Effector memory CD4-positive, alpha-beta T cell (primary cell): ENCODE data around the gene SLC7A14.

Source experiments
- DNase-seq, 3 donors: peaks; one replicate each; pipeline ENCODE4 v3.0.0-alpha.2; 2020
- H3K27ac ChIP-seq: 2 replicates; pipeline ENCODE4 v1.7.0; 2013; ENCODE audit warnings: mild to moderate bottlenecking, low read length, moderate library complexity; ENCODE audit not compliant: insufficient read depth, poor library complexity, severe bottlenecking
- H3K27me3 ChIP-seq: replicated peaks from 2 replicates; pipeline ENCODE4 v1.7.0; 2013; ENCODE audit warnings: mild to moderate bottlenecking, low read length; ENCODE audit not compliant: insufficient read depth, control insufficient read depth, poor library complexity, severe bottlenecking
- H3K36me3 ChIP-seq: 2 replicates; pipeline ENCODE4 v1.7.0; 2013; ENCODE audit warnings: mild to moderate bottlenecking, low read length, moderate library complexity; ENCODE audit not compliant: control insufficient read depth, insufficient read depth
- H3K4me1 ChIP-seq: 2 replicates; pipeline ENCODE4 v1.7.0; 2013; ENCODE audit warnings: low read length, mild to moderate bottlenecking; ENCODE audit not compliant: control insufficient read depth, insufficient read depth, poor library complexity, severe bottlenecking
- H3K4me3 ChIP-seq: 2 replicates; pipeline ENCODE4 v1.7.0; 2013; ENCODE audit warnings: low read length, low read depth, mild to moderate bottlenecking; ENCODE audit not compliant: insufficient read depth, poor library complexity, severe bottlenecking
- H3K9me3 ChIP-seq: 2 replicates; pipeline ENCODE4 v1.7.0; 2013; ENCODE audit warnings: mild to moderate bottlenecking, low read length, moderate library complexity; ENCODE audit not compliant: control insufficient read depth

Gene SLC7A14

DNA sequence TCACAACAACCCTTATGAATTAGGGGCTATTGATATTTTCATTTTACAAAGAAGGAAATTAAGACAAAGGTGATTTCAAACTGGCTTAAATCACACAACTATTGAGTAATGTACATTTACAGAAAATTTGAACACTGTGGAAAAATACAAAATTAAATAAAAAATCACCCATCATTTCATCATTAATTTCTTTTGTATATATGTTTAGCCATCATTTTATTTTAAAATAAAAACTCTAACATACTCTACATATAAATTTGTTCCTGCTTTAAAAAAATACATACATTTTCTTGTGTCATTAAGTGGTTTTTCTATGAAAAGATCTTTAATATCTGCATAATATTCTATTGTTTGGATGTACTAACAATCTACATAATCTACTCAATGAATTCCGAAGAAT, 147.0 kb downstream of the SLC7A14 start:
- no peaks in the 10 kb centered on the region for H3K9me3 ChIP-seq
- H3K4me1 ChIP-seq, result no peaks in the 10 kb centered on the region
- H3K27me3 ChIP-seq, result no peaks in the 10 kb centered on the region
- H3K27ac ChIP-seq, result no peak overlapping the region
- H3K36me3 ChIP-seq, result no peaks in the 10 kb centered on the region
- H3K4me3 ChIP-seq, result no peak overlapping the region
- DNase-seq, result no peak

DNA sequence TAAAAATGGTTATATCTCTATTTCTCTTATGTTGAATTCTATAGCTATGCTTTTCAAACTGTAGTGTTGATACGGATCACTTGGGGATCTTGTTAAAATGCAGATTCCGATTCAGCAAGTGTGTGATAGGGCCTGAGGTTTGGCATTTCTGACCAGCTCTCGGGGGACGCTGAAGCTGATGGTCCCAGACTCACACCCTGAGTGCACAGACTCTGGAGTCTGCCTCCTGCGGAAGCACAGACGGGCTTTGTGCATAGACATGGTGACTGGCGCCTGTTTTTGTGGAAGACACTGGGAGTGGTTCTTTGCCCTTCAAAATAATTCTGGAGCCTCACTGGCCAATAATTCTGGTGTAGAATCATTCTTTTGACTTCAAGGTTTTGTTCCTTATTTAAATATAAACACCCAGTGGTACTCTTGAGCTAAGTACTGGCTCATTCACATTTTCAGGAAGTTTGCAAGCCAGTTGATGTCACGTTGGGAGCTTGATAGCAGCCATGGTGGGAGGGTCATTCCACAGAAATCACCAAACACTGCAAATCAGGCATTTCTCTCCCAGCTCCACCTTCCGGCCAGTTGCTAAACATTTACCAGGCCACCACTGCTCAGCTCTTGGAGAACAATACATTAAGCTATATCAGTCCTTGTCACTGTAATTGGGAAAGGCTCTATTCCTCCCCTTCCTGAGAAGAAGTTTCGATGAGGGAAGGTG, 148.0 kb downstream of the SLC7A14 start:
- Histone ChIP-seq H3K9me3 (no peaks in the 10 kb centered on the region), H3K36me3 (no peaks in the 10 kb centered on the region), H3K4me1 (no peaks in the 10 kb centered on the region), H3K27me3 (no peaks in the 10 kb centered on the region), H3K27ac (no peak overlapping the region), H3K4me3 (no peak overlapping the region)
- DNase-seq, result no peak

- no peak overlapping the region for H3K27ac ChIP-seq
- no peak for DNase-seq
- H3K9me3 ChIP-seq, result no peaks in the 10 kb centered on the region
- H3K4me3 ChIP-seq, result no peak overlapping the region
- H3K4me1 ChIP-seq, result no peaks in the 10 kb centered on the region
- H3K27me3 ChIP-seq, result no peaks in the 10 kb centered on the region
- H3K36me3 ChIP-seq, result no peaks in the 10 kb centered on the region
Measured at GRCh38 chr3:170437176-170437575, 148.7 kb downstream of the SLC7A14 start.

- no peaks in the 10 kb centered on the region for H3K4me1 ChIP-seq
- no peaks in the 10 kb centered on the region for H3K9me3 ChIP-seq
- H3K27me3 ChIP-seq, result no peaks in the 10 kb centered on the region
- no peaks in the 10 kb centered on the region for H3K36me3 ChIP-seq
- H3K4me3 ChIP-seq, result no peak overlapping the region
- no peak overlapping the region for H3K27ac ChIP-seq
- no peak for DNase-seq
Measured at GRCh38 chr3:170436697-170437096, 149.2 kb downstream of the SLC7A14 start.

- no peak overlapping the region for H3K27ac ChIP-seq
- no peaks in the 10 kb centered on the region for H3K36me3 ChIP-seq
- DNase-seq, result no peak
- no peaks in the 10 kb centered on the region for H3K9me3 ChIP-seq
- no peak overlapping the region for H3K4me3 ChIP-seq
- H3K27me3 ChIP-seq, result no peaks in the 10 kb centered on the region
- H3K4me1 ChIP-seq, result no peaks in the 10 kb centered on the region
Measured at GRCh38 chr3:170432416-170432815, 153.5 kb downstream of the SLC7A14 start.

GRCh38 chr3:170431054-170431453, 154.8 kb downstream of the SLC7A14 start:
- H3K36me3 ChIP-seq, result no peaks in the 10 kb centered on the region
- no peak overlapping the region for H3K4me3 ChIP-seq
- H3K9me3 ChIP-seq, result no peaks in the 10 kb centered on the region
- no peak for DNase-seq
- no peaks in the 10 kb centered on the region for H3K27me3 ChIP-seq
- H3K4me1 ChIP-seq, result no peaks in the 10 kb centered on the region
- no peak overlapping the region for H3K27ac ChIP-seq

DNA sequence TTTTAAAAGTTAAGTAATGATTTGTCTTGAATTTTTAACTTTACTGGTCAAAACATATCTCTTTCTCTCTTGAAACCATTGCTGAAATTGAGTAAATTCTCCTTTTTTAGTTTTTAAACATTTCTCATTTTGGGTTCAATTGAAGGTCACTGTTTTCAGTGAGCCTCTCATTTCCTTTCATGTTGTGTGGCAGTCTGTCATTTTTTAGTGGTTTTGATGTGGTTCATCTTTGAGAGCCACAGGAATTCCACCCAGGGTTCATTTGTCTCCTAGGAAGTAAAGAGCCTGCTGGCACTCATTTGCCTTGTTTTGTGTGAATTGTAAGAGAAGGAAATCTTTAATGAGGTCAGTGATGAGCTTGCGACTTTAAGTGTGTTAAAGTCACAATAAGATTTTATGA, 156.8 kb downstream of the SLC7A14 start:
- no peak for DNase-seq
- Histone ChIP-seq H3K4me1 (no peaks in the 10 kb centered on the region), H3K9me3 (no peaks in the 10 kb centered on the region), H3K36me3 (no peaks in the 10 kb centered on the region), H3K27me3 (no peaks in the 10 kb centered on the region), H3K27ac (no peak overlapping the region), H3K4me3 (no peak overlapping the region)

DNA sequence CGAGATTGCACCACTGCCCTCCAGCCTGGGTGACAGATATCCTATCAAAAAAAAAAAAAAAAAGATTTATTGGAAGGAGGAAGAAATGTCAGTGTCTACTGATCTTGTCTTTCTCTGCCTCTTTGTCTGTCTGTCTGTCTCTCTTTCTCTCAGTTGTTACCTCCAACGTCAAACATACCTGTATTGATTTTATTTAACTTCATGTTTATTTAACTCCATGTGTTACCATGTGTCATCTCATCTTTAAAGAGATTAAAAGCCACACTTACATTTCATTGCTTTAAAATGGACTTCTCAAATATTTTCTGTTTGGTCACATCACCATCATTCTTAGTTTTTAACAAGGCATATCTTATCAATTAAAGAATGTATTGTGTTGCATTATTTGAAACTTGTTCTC, 157.8 kb downstream of the SLC7A14 start:
- Histone ChIP-seq H3K27ac (no peak overlapping the region), H3K4me3 (no peak overlapping the region), H3K36me3 (no peaks in the 10 kb centered on the region), H3K4me1 (no peaks in the 10 kb centered on the region), H3K9me3 (no peaks in the 10 kb centered on the region), H3K27me3 (no peaks in the 10 kb centered on the region)
- DNase-seq, result no peak

DNA sequence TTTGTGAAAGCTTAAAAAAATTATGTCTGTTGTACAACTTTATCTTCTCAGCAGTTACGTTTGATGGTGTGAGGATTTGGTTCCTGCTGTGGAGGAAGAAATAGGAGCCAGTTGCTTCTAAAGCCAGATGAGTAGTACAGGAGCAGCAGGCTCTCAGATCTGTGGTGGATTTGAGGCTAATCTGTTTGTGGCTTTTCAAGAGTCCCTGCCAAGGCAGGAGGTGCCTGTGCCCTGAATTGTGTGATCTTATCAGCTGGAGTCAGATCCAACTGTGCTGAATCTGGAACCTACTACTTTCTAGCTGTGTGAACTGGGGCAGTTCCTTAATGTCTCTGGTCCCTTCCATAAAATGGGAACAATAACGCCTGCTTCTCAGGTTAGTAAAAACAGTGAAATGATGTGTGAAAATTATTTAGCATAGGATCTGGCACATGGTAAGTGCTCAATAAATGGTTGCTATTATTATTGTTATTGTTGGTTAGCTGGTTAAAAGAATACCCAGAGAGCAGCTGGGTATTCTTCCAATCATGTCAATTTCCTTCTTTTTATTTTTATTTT, 159.6 kb downstream of the SLC7A14 start:
- H3K4me3 ChIP-seq, result no peak overlapping the region
- no peaks in the 10 kb centered on the region for H3K36me3 ChIP-seq
- no peak for DNase-seq
- no peaks in the 10 kb centered on the region for H3K4me1 ChIP-seq
- no peaks in the 10 kb centered on the region for H3K27me3 ChIP-seq
- no peak overlapping the region for H3K27ac ChIP-seq
- no peaks in the 10 kb centered on the region for H3K9me3 ChIP-seq

GRCh38 chr3:170425491-170426239, 160.2 kb downstream of the SLC7A14 start:
- Histone ChIP-seq H3K4me3 (no peak overlapping the region), H3K36me3 (no peaks in the 10 kb centered on the region), H3K4me1 (no peaks in the 10 kb centered on the region), H3K9me3 (no peaks in the 10 kb centered on the region), H3K27ac (no peak overlapping the region), H3K27me3 (no peaks in the 10 kb centered on the region)
- DNase-seq, result no peak
